ENCODE measurements around the gene WNT2B. TPM values are rescaled to one million over a fixed set of nuclear protein-coding genes. Genes with fewer than 3 reads are reported as not detected.

WNT2B gene
- total RNA-seq, 2 donors from 2014 or later, result 4.3 to 5.9 TPM

GRCh38 chr1:112514901-112515300 is 6.1 kb downstream of the WNT2B start:
- H3K4me3 ChIP-seq, result no peak overlapping the region
- no peaks in the 10 kb centered on the region for H3K27me3 ChIP-seq
- H3K36me3 ChIP-seq, result no peaks in the 10 kb centered on the region
- H3K4me1 ChIP-seq, result no peaks in the 10 kb centered on the region
- no peak overlapping the region for H3K9ac ChIP-seq (ENCODE audit: low read depth in 2 of 2, low read length in 2 of 2)
- no peak overlapping the region for H3K27ac ChIP-seq
- no peak for DNase-seq
- H3K9me3 ChIP-seq, result no peaks in the 10 kb centered on the region
- TF ChIP-seq, protein P1, sequence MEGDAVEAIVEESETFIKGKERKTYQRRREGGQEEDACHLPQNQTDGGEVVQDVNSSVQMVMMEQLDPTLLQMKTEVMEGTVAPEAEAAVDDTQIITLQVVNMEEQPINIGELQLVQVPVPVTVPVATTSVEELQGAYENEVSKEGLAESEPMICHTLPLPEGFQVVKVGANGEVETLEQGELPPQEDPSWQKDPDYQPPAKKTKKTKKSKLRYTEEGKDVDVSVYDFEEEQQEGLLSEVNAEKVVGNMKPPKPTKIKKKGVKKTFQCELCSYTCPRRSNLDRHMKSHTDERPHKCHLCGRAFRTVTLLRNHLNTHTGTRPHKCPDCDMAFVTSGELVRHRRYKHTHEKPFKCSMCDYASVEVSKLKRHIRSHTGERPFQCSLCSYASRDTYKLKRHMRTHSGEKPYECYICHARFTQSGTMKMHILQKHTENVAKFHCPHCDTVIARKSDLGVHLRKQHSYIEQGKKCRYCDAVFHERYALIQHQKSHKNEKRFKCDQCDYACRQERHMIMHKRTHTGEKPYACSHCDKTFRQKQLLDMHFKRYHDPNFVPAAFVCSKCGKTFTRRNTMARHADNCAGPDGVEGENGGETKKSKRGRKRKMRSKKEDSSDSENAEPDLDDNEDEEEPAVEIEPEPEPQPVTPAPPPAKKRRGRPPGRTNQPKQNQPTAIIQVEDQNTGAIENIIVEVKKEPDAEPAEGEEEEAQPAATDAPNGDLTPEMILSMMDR (IDR thresholded peaks at IDR 0.05), result no peak
- intact Hi-C loops (cut with DNase I), result no loop called here

GRCh38 chr1:112515311-112516009 is 6.7 kb downstream of the WNT2B start:
- DNase-seq, result no peak
- Histone ChIP-seq H3K4me1 (no peaks in the 10 kb centered on the region), H3K36me3 (no peaks in the 10 kb centered on the region), H3K9me3 (no peaks in the 10 kb centered on the region), H3K9ac (ENCODE audit: low read depth in 2 of 2, low read length in 2 of 2) (no peak overlapping the region), H3K27me3 (no peaks in the 10 kb centered on the region), H3K27ac (no peak overlapping the region), H3K4me3 (no peak overlapping the region)
- intact Hi-C loops (cut with DNase I), result no loop called here
- TF ChIP-seq, protein P1 (IDR thresholded peaks at IDR 0.05), result no peak

DNA sequence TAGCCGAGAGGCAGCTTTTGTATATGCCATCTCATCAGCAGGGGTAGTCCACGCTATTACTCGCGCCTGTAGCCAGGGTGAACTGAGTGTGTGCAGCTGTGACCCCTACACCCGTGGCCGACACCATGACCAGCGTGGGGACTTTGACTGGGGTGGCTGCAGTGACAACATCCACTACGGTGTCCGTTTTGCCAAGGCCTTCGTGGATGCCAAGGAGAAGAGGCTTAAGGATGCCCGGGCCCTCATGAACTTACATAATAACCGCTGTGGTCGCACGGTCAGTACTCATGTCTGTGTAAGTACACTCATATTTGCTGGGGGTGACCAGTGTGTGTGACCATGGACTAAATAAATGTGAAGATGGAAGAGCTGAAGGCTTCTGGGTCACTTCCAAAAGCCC is 7.4 kb downstream of the WNT2B start:
- no peaks in the 10 kb centered on the region for H3K9me3 ChIP-seq
- H3K9ac ChIP-seq (ENCODE audit: low read depth in 2 of 2, low read length in 2 of 2), result no peak overlapping the region
- intact Hi-C loops (cut with DNase I), result no loop called here
- no peaks in the 10 kb centered on the region for H3K27me3 ChIP-seq
- H3K4me3 ChIP-seq, result no peak overlapping the region
- DNase-seq, result no peak
- TF ChIP-seq, protein P1 (IDR thresholded peaks at IDR 0.05), result no peak
- H3K4me1 ChIP-seq, result no peaks in the 10 kb centered on the region
- H3K36me3 ChIP-seq, result no peaks in the 10 kb centered on the region
- H3K27ac ChIP-seq, result no peak overlapping the region

- intact Hi-C loops (cut with DNase I), result no loop called here
- H3K36me3 ChIP-seq, result no peaks in the 10 kb centered on the region
Measured at GRCh38 chr1:112517231-112517630, 8.5 kb downstream of the WNT2B start.

DNA sequence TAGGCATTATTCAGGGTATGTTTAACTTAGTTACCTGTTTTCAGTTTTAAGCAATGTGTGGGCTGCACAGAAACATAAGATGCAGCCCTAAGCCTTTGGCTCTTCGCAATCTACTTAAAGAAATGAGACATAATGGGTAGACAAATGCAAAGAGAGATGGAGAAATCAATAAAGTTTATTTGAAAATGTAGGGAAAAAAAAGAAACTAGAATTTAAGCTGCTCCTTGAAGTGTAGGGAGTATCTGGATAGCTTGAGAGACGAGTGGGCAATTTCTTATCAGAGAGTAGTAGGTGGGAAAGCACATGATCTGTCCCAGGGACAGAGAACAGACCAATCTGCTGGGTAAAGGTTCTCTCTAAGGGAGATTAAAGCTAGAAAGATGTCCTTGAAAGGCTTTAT is 8.9 kb downstream of the WNT2B start:
- Histone ChIP-seq H3K4me1 (no peaks in the 10 kb centered on the region), H3K36me3 (no peaks in the 10 kb centered on the region)
- intact Hi-C loops (cut with DNase I), result no loop called here

More at GRCh38 chr1:112517231-112517630, 8.5 kb downstream of the WNT2B start:
- no peak overlapping the region for H3K9ac ChIP-seq (ENCODE audit: low read depth in 2 of 2, low read length in 2 of 2)
- no peaks in the 10 kb centered on the region for H3K27me3 ChIP-seq
- H3K9me3 ChIP-seq, result no peaks in the 10 kb centered on the region
- TF ChIP-seq, protein P1 (IDR thresholded peaks at IDR 0.05), result no peak
- no peak overlapping the region for H3K4me3 ChIP-seq
- no peaks in the 10 kb centered on the region for H3K4me1 ChIP-seq
- DNase-seq, result no peak
- no peak overlapping the region for H3K27ac ChIP-seq

More for the DNA sequence above, 8.9 kb downstream of the WNT2B start:
- H3K4me3 ChIP-seq, result no peak overlapping the region
- H3K9ac ChIP-seq (ENCODE audit: low read depth in 2 of 2, low read length in 2 of 2), result no peak overlapping the region
- no peak overlapping the region for H3K27ac ChIP-seq
- DNase-seq, result no peak
- no peaks in the 10 kb centered on the region for H3K27me3 ChIP-seq
- H3K9me3 ChIP-seq, result no peaks in the 10 kb centered on the region
- TF ChIP-seq, protein P1 (IDR thresholded peaks at IDR 0.05), result no peak
